ENCODE results near the gene DLK2. TPM values are rescaled to one million over a fixed set of nuclear protein-coding genes. Genes with fewer than 3 reads are reported as not detected.
"Not testable (repeated sequence)": the region's sequence is repeated elsewhere in the genome, so short reads cannot be mapped to it uniquely, and the experiment has no call there.

The DLK2 gene
- total and polyA plus RNA-seq, 2 experiments from 2014 or later, result 0.76 to 1.4 TPM

DNA sequence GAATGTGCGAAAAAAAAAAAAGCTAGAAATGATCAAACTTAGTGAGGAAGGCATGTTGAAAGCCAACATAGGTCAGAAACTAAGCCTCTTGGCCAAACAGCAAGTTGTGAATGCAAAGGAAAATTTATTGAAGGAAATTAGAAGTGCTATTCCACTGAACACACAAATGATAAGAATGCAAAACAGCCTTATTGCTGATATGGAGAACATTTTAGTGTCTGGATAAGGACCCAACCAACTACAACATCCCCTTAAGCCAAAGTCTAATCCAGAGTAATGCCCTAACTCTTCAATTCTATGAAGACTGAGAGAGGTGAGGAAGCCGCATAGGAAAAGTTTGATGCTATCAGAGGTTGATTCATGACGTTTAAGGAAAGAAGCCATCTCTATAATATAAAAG lies 33.5 kb downstream of the DLK2 start:
- Histone ChIP-seq H4K20me1 (ENCODE audit: insufficient read depth) (no peaks in the 10 kb centered on the region), H3K79me2 (ENCODE audit: insufficient read depth) (no peaks in the 10 kb centered on the region), H3F3A (ENCODE audit: insufficient read depth) (no peaks in the 10 kb centered on the region), H3K9ac (no peak overlapping the region), H2AFZ (no peak overlapping the region), H3K4me1 (ENCODE audit: insufficient read depth) (no peaks in the 10 kb centered on the region), H3K9me2 (ENCODE audit: insufficient read depth) (no peaks in the 10 kb centered on the region), H3K36me3 (ENCODE audit: low read depth) (no peaks in the 10 kb centered on the region), H3K9me3 (ENCODE audit: low read depth) (no peaks in the 10 kb centered on the region), H3K27me3 (replicated peaks; ENCODE audit: insufficient read depth) (no peaks in the 10 kb centered on the region), H3K27ac (no peak overlapping the region), H3K4me3 (no peak overlapping the region), H3K4me2 (ENCODE audit: unreplicated experiment) (no peak overlapping the region)
- in situ Hi-C loops (cut with MboI), result no loop called here
- 61 to 69% methylated on average over 3 of the region's 3 CpGs for WGBS, 2 experiments (ENCODE audit: low coverage in 1 of 2, low lambda C conversion rate in 2 of 2, missing lambda C conversion rate in 2 of 2)
- no peak for DNase-seq
- TF ChIP-seq EZH2 (IDR thresholded peaks at IDR 0.05; ENCODE audit: insufficient read depth, poor library complexity, severe bottlenecking) (no peak), EZH2phosphoT487 (IDR thresholded peaks at IDR 0.05; ENCODE audit: insufficient read depth, low read depth) (no peak)

DNA sequence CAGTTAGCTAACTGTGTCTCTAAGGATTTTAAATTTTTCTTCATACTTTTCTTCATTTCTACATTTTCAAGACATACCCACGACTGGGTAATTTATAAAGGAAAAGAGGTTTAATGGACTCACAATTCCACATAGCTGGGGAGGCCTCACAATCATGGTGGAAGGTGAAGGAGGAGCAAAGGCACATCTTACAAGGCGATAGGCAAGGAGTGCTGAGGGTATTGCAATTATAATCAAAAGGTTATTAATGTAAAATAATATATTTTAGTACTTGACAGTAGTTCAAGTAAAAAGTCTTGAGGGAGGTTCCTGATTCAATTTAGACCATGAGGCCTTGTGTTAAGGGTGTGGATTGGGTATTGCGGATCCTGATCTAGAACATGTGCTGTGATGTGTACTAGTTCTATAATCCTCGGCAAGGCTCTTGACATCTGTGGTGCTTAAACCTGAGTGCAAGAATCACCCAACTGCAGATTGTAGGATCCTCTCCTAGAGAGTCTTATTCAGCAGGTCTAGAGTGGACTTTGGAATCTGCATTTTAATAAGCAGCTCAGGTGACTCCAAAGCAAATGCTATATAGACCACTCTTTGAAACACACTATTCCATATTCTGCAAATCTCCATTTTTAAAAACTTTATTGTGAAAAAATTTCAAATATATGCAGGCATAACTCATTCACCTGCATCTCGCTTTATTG lies 35.2 kb downstream of the DLK2 start:
- no peak for DNase-seq
- Histone ChIP-seq H3F3A (ENCODE audit: insufficient read depth) (no peaks in the 10 kb centered on the region), H4K20me1 (ENCODE audit: insufficient read depth) (no peaks in the 10 kb centered on the region), H3K4me2 (ENCODE audit: unreplicated experiment) (no peak overlapping the region), H3K9me2 (ENCODE audit: insufficient read depth) (no peaks in the 10 kb centered on the region), H3K9me3 (ENCODE audit: low read depth) (no peaks in the 10 kb centered on the region), H3K4me3 (no peak overlapping the region), H3K9ac (no peak overlapping the region), H2AFZ (no peak overlapping the region), H3K79me2 (ENCODE audit: insufficient read depth) (no peaks in the 10 kb centered on the region), H3K36me3 (ENCODE audit: low read depth) (no peaks in the 10 kb centered on the region), H3K27ac (no peak overlapping the region), H3K27me3 (replicated peaks; ENCODE audit: insufficient read depth) (no peaks in the 10 kb centered on the region), H3K4me1 (ENCODE audit: insufficient read depth) (no peaks in the 10 kb centered on the region)
- in situ Hi-C loops (cut with MboI), result no loop called here
- WGBS, 2 experiments (ENCODE audit: low coverage in 1 of 2, low lambda C conversion rate in 2 of 2, missing lambda C conversion rate in 2 of 2), result 43 to 47% methylated on average over 5 of the region's 5 CpGs
- TF ChIP-seq EZH2phosphoT487 (IDR thresholded peaks at IDR 0.05; ENCODE audit: insufficient read depth, low read depth), result no peak
- no peak for TF ChIP-seq EZH2 (IDR thresholded peaks at IDR 0.05; ENCODE audit: insufficient read depth, poor library complexity, severe bottlenecking)

GRCh38 chr6:43416935-43417334 lies 38.4 kb downstream of the DLK2 start:
- Histone ChIP-seq H3K9me3 (ENCODE audit: low read depth) (no peaks in the 10 kb centered on the region), H3K79me2 (ENCODE audit: insufficient read depth) (no peaks in the 10 kb centered on the region)
- WGBS, 2 experiments (ENCODE audit: low coverage in 1 of 2, low lambda C conversion rate in 2 of 2, missing lambda C conversion rate in 2 of 2), result 73 to 78% methylated on average over 4 of the region's 4 CpGs

GRCh38 chr6:43415275-43415674 lies 40.1 kb downstream of the DLK2 start:
- H3K9me3 ChIP-seq (ENCODE audit: low read depth); H3K4me1 ChIP-seq (ENCODE audit: insufficient read depth); H2AFZ ChIP-seq; H3K9me2 ChIP-seq (ENCODE audit: insufficient read depth); H3K27ac ChIP-seq; H3K36me3 ChIP-seq (ENCODE audit: low read depth); H4K20me1 ChIP-seq (ENCODE audit: insufficient read depth); H3K9ac ChIP-seq; H3F3A ChIP-seq (ENCODE audit: insufficient read depth); in situ Hi-C loops (cut with MboI); H3K27me3 ChIP-seq (replicated peaks; ENCODE audit: insufficient read depth); DNase-seq; H3K79me2 ChIP-seq (ENCODE audit: insufficient read depth); H3K4me2 ChIP-seq (ENCODE audit: unreplicated experiment); H3K4me3 ChIP-seq: not testable (repeated sequence)
- 74 to 77% methylated on average over 7 to 8 of the region's 8 CpGs for WGBS, 2 experiments (ENCODE audit: low coverage in 1 of 2, low lambda C conversion rate in 2 of 2, missing lambda C conversion rate in 2 of 2)

More at GRCh38 chr6:43416935-43417334, 38.4 kb downstream of the DLK2 start:
- no peak overlapping the region for H2AFZ ChIP-seq
- TF ChIP-seq EZH2phosphoT487 (IDR thresholded peaks at IDR 0.05; ENCODE audit: insufficient read depth, low read depth), result no peak
- no peak for TF ChIP-seq EZH2 (IDR thresholded peaks at IDR 0.05; ENCODE audit: insufficient read depth, poor library complexity, severe bottlenecking)
- H4K20me1 ChIP-seq (ENCODE audit: insufficient read depth), result no peaks in the 10 kb centered on the region
- in situ Hi-C loops (cut with MboI), result no loop called here
- H3K4me1 ChIP-seq (ENCODE audit: insufficient read depth), result no peaks in the 10 kb centered on the region
- no peak overlapping the region for H3K4me2 ChIP-seq (ENCODE audit: unreplicated experiment)
- DNase-seq, result no peak
- H3K27me3 ChIP-seq (replicated peaks; ENCODE audit: insufficient read depth), result no peaks in the 10 kb centered on the region
- no peak overlapping the region for H3K9ac ChIP-seq
- H3K9me2 ChIP-seq (ENCODE audit: insufficient read depth), result no peaks in the 10 kb centered on the region
- no peaks in the 10 kb centered on the region for H3K36me3 ChIP-seq (ENCODE audit: low read depth)
- H3F3A ChIP-seq (ENCODE audit: insufficient read depth), result no peaks in the 10 kb centered on the region
- H3K27ac ChIP-seq, result no peak overlapping the region
- H3K4me3 ChIP-seq, result no peak overlapping the region

DNA sequence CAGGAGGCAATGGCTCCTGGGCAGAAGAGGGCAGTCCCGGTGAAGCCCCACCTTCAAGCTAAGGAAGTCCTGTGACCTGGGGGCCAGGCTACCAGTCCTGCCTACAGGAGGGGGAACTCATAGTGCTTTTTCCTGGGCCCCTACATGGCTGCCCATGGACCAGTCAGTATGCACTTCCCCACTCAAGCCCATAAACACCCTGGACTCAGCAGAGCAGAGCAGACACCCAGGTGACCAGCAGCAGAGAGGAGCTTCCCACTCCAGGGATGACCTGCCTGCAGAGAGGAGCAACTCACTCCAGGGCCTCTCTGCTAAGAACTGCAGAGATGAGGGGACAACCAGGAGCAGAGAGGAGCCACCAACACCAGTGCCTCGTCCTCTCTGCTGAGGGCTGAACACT lies 42.3 kb downstream of the DLK2 start:
- Histone ChIP-seq H3K9ac (no peak overlapping the region), H3K4me2 (ENCODE audit: unreplicated experiment) (no peak overlapping the region), H3K9me2 (ENCODE audit: insufficient read depth) (no peaks in the 10 kb centered on the region), H3K79me2 (ENCODE audit: insufficient read depth) (no peaks in the 10 kb centered on the region), H3K27me3 (replicated peaks; ENCODE audit: insufficient read depth) (no peaks in the 10 kb centered on the region; the same call in 1 of the 2 replicates), H4K20me1 (ENCODE audit: insufficient read depth) (no peaks in the 10 kb centered on the region), H3K27ac (no peak overlapping the region), H3K4me3 (no peak overlapping the region), H3K36me3 (ENCODE audit: low read depth) (no peaks in the 10 kb centered on the region), H3F3A (ENCODE audit: insufficient read depth) (no peaks in the 10 kb centered on the region), H3K9me3 (ENCODE audit: low read depth) (no peaks in the 10 kb centered on the region), H2AFZ (no peak overlapping the region), H3K4me1 (ENCODE audit: insufficient read depth) (no peaks in the 10 kb centered on the region)
- TF ChIP-seq EZH2 (IDR thresholded peaks at IDR 0.05; ENCODE audit: insufficient read depth, poor library complexity, severe bottlenecking) (no peak), EZH2phosphoT487 (IDR thresholded peaks at IDR 0.05; ENCODE audit: insufficient read depth, low read depth) (no peak)
- no peak for DNase-seq
- 86 to 87% methylated on average over 2 of the region's 2 CpGs for WGBS, 2 experiments (ENCODE audit: low coverage in 1 of 2, low lambda C conversion rate in 2 of 2, missing lambda C conversion rate in 2 of 2)
- in situ Hi-C loops (cut with MboI), result no loop called here
